Hippocampal formation (tissue), 2 donors: Measurements from ENCODE around the gene AGXT.

Experiments
- DNase-seq, 2 donors: peaks; one replicate each; lab custom pipeline; 2025; lab: John Stamatoyannopoulos, UW

Gene AGXT

GRCh38 chr2:240927390-240927781 is 58.8 kb downstream of the AGXT start:
- DNase-seq: no peak

GRCh38 chr2:240928476-240929363 is 60.1 kb downstream of the AGXT start:
- no peak for DNase-seq

DNA sequence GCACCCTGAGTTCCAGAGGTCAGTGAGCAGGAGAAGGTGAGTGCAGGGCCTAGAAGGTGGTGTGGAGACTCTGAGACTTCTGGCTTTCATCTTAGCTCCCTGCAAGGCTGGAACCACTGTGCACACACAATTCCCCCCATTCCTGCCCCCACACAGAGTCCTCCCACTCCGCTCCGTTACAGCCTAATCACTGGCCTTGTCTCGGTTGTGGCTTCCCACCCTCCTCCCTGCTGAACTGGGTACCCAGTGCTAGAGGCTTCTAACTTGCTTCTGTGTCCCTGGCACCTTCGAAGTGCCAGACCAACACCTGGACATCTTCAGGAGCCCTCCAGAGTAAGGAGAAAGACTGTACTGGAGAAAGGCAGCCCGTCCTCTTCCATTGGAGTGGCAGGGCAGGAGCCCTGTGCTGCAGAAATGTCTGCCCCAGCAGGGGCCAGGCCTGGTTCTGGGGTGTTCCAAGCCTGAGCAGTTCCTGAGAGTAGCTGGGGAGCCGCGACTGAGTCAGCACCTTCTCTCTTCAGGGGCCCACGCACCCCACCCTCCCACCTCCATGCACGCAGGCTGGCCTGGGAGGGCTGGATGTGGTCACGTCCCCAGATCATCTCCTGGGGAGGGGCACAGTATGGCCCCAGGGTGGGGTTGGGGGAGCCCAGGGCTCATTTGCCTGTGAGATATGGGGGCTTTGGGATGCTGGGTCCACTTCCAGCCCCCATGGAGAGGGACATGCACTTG is 60.9 kb downstream of the AGXT start:
- no peak for DNase-seq
